DND-41 (cell line): ENCODE data around the gene IDH2.

ENCODE experiments used
- ATAC-seq: fragments of 200-7000 bp; cut with Tn5 transposase; 3 replicates; pipeline ENCODE4 v1.9.1; 2021; ENCODE audit warnings: low read depth; ENCODE audit not compliant: insufficient read depth
- DNase-seq: peaks from one replicate; pipeline ENCODE4 v3.0.0-alpha.2; 2020
- H2AFZ ChIP-seq: 2 replicates; pipeline ENCODE4 v1.6.0; 2012; ENCODE audit warnings: low read depth, low read length
- H3K27ac ChIP-seq: 2 replicates; pipeline ENCODE4 v1.5.1; 2012; ENCODE audit warnings: low read length, inconsistent platforms
- H3K27me3 ChIP-seq: fragments of 200-600 bp; sonication (generic); 2 replicates; pipeline ENCODE4 v1.6.0; 2012; ENCODE audit warnings: low read length, mild to moderate bottlenecking, inconsistent platforms; ENCODE audit not compliant: insufficient read depth, poor library complexity
- H3K36me3 ChIP-seq: 2 replicates; pipeline ENCODE4 v1.5.1; 2012; ENCODE audit warnings: low read length, inconsistent platforms; ENCODE audit not compliant: insufficient read depth
- H3K4me1 ChIP-seq: 2 replicates; pipeline ENCODE4 v1.5.1; 2012; ENCODE audit warnings: mild to moderate bottlenecking, low read length; ENCODE audit not compliant: insufficient read depth
- H3K4me2 ChIP-seq: 2 replicates; pipeline ENCODE4 v1.6.0; 2012; ENCODE audit warnings: mild to moderate bottlenecking, moderate library complexity, low read length, inconsistent platforms; ENCODE audit not compliant: insufficient read depth
- H3K4me3 ChIP-seq, 2 experiments: fragments of 200-600 bp in 1 of 2; shearing (Covaris generic) in 1 of 2; 2 replicates each; pipeline ENCODE4 v1.5.1; 2012 to 2016; ENCODE audit warnings: inconsistent platforms in 2 of 2, low read length in 2 of 2, mild to moderate bottlenecking in 2 of 2, low read depth in 1 of 2, moderate library complexity in 1 of 2
- H3K79me2 ChIP-seq: 2 replicates; pipeline ENCODE4 v1.6.0; 2012; ENCODE audit warnings: low read length, inconsistent platforms; ENCODE audit not compliant: insufficient read depth
- H3K9ac ChIP-seq: 2 replicates; pipeline ENCODE4 v1.6.0; 2012; ENCODE audit warnings: low read depth, mild to moderate bottlenecking, inconsistent platforms, low read length, moderate library complexity
- H3K9me3 ChIP-seq: 2 replicates; pipeline ENCODE4 v1.5.1; 2012; ENCODE audit warnings: low read length, moderate library complexity, mild to moderate bottlenecking, inconsistent platforms; ENCODE audit not compliant: insufficient read depth, severe bottlenecking
- H4K20me1 ChIP-seq: 2 replicates; pipeline ENCODE4 v1.6.0; 2012; ENCODE audit warnings: low read length; ENCODE audit not compliant: insufficient read depth
- CTCF ChIP-seq: IDR thresholded peaks from 2 replicates; pipeline ENCODE4 v1.5.1; 2012; ENCODE audit warnings: borderline replicate concordance, low read length, moderate library complexity, mild to moderate bottlenecking; ENCODE audit not compliant: poor library complexity, severe bottlenecking; ENCODE audit errors: extremely low read depth
- EZH2 ChIP-seq: IDR thresholded peaks from 3 replicates; pipeline ENCODE4 v1.6.1; 2012; ENCODE audit warnings: borderline replicate concordance, low read depth, mild to moderate bottlenecking, moderate library complexity, low read length, inconsistent platforms; ENCODE audit not compliant: severe bottlenecking

IDH2 gene

DNA sequence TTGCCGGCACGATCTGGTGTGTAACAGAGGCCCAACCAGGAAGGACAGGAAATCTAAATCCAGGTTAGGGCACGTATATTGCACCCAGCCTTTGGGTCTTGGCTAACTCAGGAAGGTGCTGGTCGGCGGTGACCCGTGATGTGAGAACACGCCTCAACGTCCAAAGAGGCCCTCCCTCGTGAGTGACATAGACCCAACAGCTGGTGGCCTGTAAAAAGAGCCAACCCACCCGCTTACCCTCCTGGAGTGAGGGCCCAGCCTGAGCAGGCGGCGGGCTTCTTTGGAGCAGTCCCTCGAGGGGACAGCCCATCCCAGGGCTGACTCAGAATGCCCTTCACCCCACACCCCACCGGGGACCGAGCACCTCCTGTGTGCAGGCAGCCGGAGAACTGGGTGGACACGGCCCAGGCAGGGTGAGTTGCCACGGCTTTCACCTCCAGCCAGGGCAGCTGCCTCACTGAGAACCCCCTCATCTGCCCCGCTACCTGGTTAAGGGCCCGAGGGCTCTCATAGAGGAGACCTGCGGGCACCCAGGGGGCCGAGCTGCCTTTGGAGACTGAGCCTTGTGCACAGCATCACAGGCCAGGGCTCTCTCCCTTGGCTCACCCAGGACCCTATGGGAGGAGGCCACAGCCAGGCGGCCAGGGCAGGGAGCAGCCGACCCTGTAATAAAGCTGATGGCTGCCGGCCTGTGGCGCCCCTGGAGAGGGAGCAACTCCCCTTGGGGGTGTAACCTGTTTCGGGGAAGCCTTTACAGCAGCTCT is 59.3 kb downstream of the IDH2 start:
- Histone ChIP-seq H3K27me3 (no peaks in the 10 kb centered on the region), H3K27ac (no peak overlapping the region), H3K79me2 (peaks cover 9% of the 10 kb centered on the region; the same call in 1 of the 2 replicates), H3K4me1 (no peaks in the 10 kb centered on the region), H3K36me3 (no peaks in the 10 kb centered on the region), H3K4me3 (no peak overlapping the region), H2AFZ (no peak overlapping the region), H3K4me2 (no peak overlapping the region), H3K9ac (no peak overlapping the region), H4K20me1 (peaks cover 37% of the 10 kb centered on the region), H3K9me3 (no peaks in the 10 kb centered on the region)
- no peak for ATAC-seq
- no peak for DNase-seq
- TF ChIP-seq CTCF (no peak), EZH2 (no peak)

GRCh38 chr15:90042356-90042755 is 59.9 kb downstream of the IDH2 start:
- TF ChIP-seq CTCF (no peak), EZH2 (no peak)
- Histone ChIP-seq H3K4me3 (no peak overlapping the region), H3K36me3 (no peaks in the 10 kb centered on the region), H3K9me3 (no peaks in the 10 kb centered on the region), H2AFZ (no peak overlapping the region), H4K20me1 (peaks cover 38% of the 10 kb centered on the region), H3K9ac (no peak overlapping the region), H3K4me1 (no peaks in the 10 kb centered on the region), H3K27ac (no peak overlapping the region), H3K27me3 (no peaks in the 10 kb centered on the region), H3K79me2 (peaks cover 12% of the 10 kb centered on the region; the same call in 1 of the 2 replicates), H3K4me2 (no peak overlapping the region)
- ATAC-seq: no peak
- no peak for DNase-seq

DNA sequence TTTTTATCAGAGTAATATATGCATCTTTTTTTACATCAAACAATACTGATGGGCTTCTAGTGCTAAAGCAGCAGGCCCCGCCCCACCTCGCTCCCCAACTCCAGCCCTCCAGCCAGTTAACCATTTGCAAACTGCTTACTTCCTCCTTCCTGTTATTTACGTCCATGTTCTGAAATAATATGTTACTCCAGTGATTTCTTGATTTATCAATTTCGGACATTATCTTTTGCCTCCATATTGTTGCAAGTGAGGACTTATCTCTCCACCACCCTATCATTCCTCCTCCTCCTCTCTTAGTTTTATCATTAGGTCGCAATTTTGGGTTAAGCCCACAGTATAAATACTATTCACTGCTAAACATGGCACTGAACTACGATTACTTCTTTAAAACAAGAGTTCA is 61.6 kb downstream of the IDH2 start:
- TF ChIP-seq EZH2: no peak
- no peak for ATAC-seq
- Histone ChIP-seq H3K4me3 (no peak overlapping the region), H3K4me2 (no peak overlapping the region), H3K27ac (no peak overlapping the region), H3K9ac (no peak overlapping the region), H3K79me2 (peaks cover 18% of the 10 kb centered on the region; the same call in 1 of the 2 replicates), H4K20me1 (peaks cover 32% of the 10 kb centered on the region), H3K4me1 (no peaks in the 10 kb centered on the region), H2AFZ (no peak overlapping the region), H3K36me3 (no peaks in the 10 kb centered on the region), H3K27me3 (no peaks in the 10 kb centered on the region), H3K9me3 (no peaks in the 10 kb centered on the region)
- DNase-seq: no peak

- Histone ChIP-seq H3K9me3 (no peaks in the 10 kb centered on the region), H3K4me3 (no peak overlapping the region), H3K36me3 (no peaks in the 10 kb centered on the region), H3K4me1 (peaks cover 3% of the 10 kb centered on the region; the same call in 1 of the 2 replicates), H4K20me1 (peaks cover 33% of the 10 kb centered on the region), H3K9ac (no peak overlapping the region), H3K27ac (no peak overlapping the region), H3K27me3 (no peaks in the 10 kb centered on the region), H3K79me2 (peaks cover 24% of the 10 kb centered on the region; the same call in 1 of the 2 replicates), H2AFZ (no peak overlapping the region), H3K4me2 (no peak overlapping the region)
- TF ChIP-seq CTCF (no peak), EZH2 (no peak)
- no peak for ATAC-seq
- DNase-seq: no peak
Measured at GRCh38 chr15:90039996-90040395, 62.3 kb downstream of the IDH2 start.
